Subcutaneous adipose tissue (tissue), 4 donors: ENCODE results near the gene ALG8. TPM values are rescaled to one million over a fixed set of nuclear protein-coding genes. Genes with fewer than 3 reads are reported as not detected.

Source experiments
- total RNA-seq, 4 donors: library from RNA; depleted of rRNA; stranded (reverse); fragments of >200 nt; gene quantifications; one replicate each; pipeline ENCODE4 v1.1.0, GENCODE V29; 2016
- TF ChIP-seq, protein P1 (sequence below): fragments of 450-650 bp; IDR thresholded peaks from one replicate; pipeline ENCODE4 v1.5.1; 2016; ENCODE audit warnings: low read depth, mild to moderate bottlenecking, control low read depth, antibody characterized with exemption, moderate library complexity

ALG8 gene
- total RNA-seq, 4 donors from 2014 or later, result 22.4 to 73.0 (median 27.8) TPM

DNA sequence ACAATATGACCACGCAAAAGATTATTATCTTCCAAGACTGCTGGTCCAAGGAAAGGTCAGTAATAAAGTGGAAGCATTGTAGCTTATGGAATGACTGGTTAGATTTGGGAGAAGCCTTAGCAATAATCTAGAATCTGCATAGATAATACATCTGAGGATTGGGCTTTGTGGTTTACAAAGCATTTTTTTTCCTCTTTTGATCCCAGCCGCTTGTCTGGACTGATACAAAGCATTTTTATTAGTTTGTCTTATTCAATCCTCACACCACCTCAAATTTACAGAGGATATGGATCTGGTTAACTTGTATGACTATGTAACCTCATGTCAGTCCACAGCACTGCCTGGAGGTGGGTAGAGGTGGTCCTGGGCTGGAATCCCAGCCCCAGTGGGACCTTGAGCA lies 76.8 kb downstream of the ALG8 start:
- TF ChIP-seq, protein P1, sequence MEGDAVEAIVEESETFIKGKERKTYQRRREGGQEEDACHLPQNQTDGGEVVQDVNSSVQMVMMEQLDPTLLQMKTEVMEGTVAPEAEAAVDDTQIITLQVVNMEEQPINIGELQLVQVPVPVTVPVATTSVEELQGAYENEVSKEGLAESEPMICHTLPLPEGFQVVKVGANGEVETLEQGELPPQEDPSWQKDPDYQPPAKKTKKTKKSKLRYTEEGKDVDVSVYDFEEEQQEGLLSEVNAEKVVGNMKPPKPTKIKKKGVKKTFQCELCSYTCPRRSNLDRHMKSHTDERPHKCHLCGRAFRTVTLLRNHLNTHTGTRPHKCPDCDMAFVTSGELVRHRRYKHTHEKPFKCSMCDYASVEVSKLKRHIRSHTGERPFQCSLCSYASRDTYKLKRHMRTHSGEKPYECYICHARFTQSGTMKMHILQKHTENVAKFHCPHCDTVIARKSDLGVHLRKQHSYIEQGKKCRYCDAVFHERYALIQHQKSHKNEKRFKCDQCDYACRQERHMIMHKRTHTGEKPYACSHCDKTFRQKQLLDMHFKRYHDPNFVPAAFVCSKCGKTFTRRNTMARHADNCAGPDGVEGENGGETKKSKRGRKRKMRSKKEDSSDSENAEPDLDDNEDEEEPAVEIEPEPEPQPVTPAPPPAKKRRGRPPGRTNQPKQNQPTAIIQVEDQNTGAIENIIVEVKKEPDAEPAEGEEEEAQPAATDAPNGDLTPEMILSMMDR, result no peak

- TF ChIP-seq, protein P1, result no peak
Observed at GRCh38 chr11:78061921-78062311, 77.5 kb downstream of the ALG8 start.

DNA sequence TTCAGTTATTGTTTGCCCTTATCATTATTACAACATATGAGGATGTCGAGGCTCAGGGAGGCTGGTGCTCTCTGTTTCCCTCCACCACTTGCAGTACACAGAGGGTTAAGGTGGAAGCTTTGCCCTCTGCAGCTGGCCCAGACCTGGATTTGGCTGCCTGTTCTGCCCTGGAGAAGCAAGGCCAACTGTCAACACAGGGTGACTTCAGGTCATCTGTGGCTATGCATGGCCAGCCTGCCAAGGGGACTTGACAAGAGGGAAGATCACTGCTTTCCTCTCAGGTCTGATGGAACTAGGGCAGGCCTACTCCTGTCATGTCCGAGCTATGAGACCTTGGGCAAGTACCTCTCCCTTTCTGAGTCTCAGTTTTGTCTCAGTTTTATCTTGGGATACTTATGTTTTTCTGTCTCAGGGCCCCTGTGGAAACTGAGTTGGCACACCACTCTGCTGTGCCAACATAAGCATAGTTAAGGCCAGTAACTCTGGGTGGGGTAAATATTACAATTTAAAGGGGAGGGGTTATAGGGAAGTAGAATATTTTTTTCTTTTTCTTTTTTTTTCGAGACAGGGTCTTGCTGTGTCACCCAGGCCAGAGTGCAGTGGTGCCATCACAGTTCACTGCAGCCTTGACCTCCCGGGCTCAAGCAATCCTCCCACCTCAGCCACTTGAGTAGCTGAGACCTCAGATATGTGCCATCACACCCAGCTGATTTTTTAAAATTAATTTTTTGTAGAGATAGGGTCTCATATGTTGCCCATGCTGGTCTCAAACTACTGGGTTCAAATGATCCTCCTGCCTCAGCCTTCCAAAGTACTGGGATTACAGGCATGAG lies 78.1 kb downstream of the ALG8 start:
- TF ChIP-seq, protein P1, result no peak

DNA sequence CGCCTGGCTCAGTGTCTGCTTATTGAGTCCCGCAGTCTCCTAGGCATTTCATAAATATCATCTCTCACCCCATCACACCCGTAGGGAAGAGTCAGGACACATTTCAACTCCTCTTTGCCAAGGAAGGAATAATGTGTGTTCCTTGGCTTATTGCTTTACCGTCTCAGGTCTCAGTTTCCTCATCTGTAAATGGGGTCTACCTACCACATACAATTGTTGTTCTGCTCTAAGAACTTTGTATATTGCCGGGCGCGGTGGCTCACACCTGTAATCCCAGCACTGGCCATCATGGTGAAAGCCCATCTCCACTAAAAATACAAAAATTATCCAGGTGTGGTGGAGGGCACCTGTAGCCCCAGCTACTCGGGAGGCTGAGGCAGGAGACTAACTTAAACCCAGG lies 78.9 kb downstream of the ALG8 start:
- TF ChIP-seq, protein P1, result no peak

DNA sequence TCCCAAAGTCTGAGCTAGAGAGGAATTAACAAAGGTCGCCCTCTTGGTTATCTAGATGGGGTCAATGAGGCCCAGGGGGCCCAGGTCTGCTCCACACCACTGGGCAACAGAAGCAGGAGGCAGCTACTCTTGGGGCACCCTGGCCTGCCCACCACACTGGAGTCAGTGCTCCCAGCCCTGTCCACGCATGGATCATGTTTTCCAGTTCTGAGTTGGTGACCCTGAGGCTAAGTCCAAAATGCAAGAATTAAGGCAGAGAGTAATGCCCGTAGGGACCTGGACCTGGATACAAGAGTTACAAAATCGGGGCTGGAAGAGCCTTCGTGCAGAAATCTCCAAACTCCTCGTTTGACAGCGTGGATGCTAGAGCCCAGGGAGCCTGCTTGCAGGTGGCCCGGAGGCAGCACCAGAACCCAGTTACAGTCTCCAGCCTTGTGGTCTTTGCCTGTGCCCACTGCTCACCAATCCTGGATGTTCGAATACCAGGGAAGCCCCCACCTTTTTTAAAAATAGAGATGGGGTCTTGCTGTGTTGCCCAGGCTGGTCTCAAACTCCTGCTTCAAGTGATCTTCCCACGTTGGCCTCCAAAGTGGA lies 81.9 kb downstream of the ALG8 start:
- TF ChIP-seq, protein P1, result no peak

GRCh38 chr11:78056093-78056492 lies 83.3 kb downstream of the ALG8 start:
- TF ChIP-seq, protein P1, result no peak

GRCh38 chr11:78054971-78055370 lies 84.5 kb downstream of the ALG8 start:
- TF ChIP-seq, protein P1, result no peak
